Suprapubic skin (tissue), 4 donors: ENCODE measurements around the gene SLC39A2. TPM values are rescaled to one million over a fixed set of nuclear protein-coding genes. Genes with fewer than 3 reads are reported as not detected.
"Not testable (repeated sequence)": the region's sequence is repeated elsewhere in the genome, so short reads cannot be mapped to it uniquely, and the experiment has no call there.

Experiments
- DNase-seq, 2 donors: peaks; one replicate each; pipeline ENCODE4 v3.0.0-alpha.2; 2019; ENCODE audit warnings: low spot score in 2 of 2
- H3K27ac ChIP-seq: fragments of 200-600 bp; sonication (generic); one replicate; pipeline ENCODE4 v1.5.1; 2019
- H3K27me3 ChIP-seq: fragments of 200-600 bp; sonication (generic); one replicate; pipeline ENCODE4 v1.5.1; 2019
- H3K36me3 ChIP-seq: fragments of 200-600 bp; sonication (generic); one replicate; pipeline ENCODE4 v1.5.1; 2019
- H3K4me1 ChIP-seq: fragments of 200-600 bp; sonication (generic); one replicate; pipeline ENCODE4 v1.5.1; 2019
- H3K4me3 ChIP-seq: fragments of 200-600 bp; sonication (generic); one replicate; pipeline ENCODE4 v1.5.1; 2019; ENCODE audit warnings: mild to moderate bottlenecking
- H3K9me3 ChIP-seq: fragments of 200-600 bp; sonication (generic); one replicate; pipeline ENCODE4 v1.5.1; 2019
- CTCF ChIP-seq, 2 donors: fragments of 200-600 bp in 1 of 2; fragments of 450-650 bp in 1 of 2; sonication (generic) in 1 of 2; IDR thresholded peaks; one replicate each; pipeline ENCODE4 v1.5.1; 2016 to 2019; ENCODE audit warnings: antibody characterized with exemption in 2 of 2, mild to moderate bottlenecking in 1 of 2, moderate library complexity in 1 of 2
- EP300 ChIP-seq: sonication (generic); formaldehyde crosslinking; IDR thresholded peaks from one replicate; pipeline ENCODE4 v1.6.1; 2017; ENCODE audit warnings: antibody characterized with exemption
- POLR2A ChIP-seq, 2 donors: fragments of 450-650 bp; IDR thresholded peaks; one replicate each; pipeline ENCODE4 v1.6.1; 2017; ENCODE audit warnings: antibody characterized with exemption in 2 of 2, mild to moderate bottlenecking in 2 of 2, moderate library complexity in 2 of 2
- POLR2AphosphoS5 ChIP-seq, 3 donors: sonication (generic); formaldehyde crosslinking; IDR thresholded peaks; one replicate each; pipeline ENCODE4 v1.6.1; 2017; ENCODE audit warnings: antibody characterized with exemption in 3 of 3
- WGBS: methylation state at CpG from one replicate; pipeline ENCODE4 v1.1.5; 2018; 5-methylcytosine and 5-hydroxymethylcytosine counted together
- total RNA-seq, 4 donors: library from RNA; depleted of rRNA; stranded (reverse); fragments of >200 nt; gene quantifications; one replicate each; pipeline ENCODE4 v1.1.0, GENCODE V29; 2016

The SLC39A2 gene
- total RNA-seq, 4 donors from 2014 or later: 5.1 to 46.7 (median 33.7) TPM

- no peaks in the 10 kb centered on the region for H3K27me3 ChIP-seq
- WGBS: 54% methylated on average over 3 of the region's 3 CpGs
- H3K9me3 ChIP-seq: no peaks in the 10 kb centered on the region
- peaks cover 44% of the 10 kb centered on the region for H3K36me3 ChIP-seq
- H3K27ac ChIP-seq: peak overlapping the region; percentile 87
- H3K4me3 ChIP-seq: peak overlapping the region; percentile 23
- no peak for TF ChIP-seq POLR2A (IDR thresholded peaks at IDR 0.05)
- TF ChIP-seq EP300: no peak
- TF ChIP-seq CTCF (IDR thresholded peaks at IDR 0.05): no peak
- TF ChIP-seq POLR2AphosphoS5 (IDR thresholded peaks at IDR 0.05): no peak
- no peak for DNase-seq
- H3K4me1 ChIP-seq: peaks cover 34% of the 10 kb centered on the region
Observed at GRCh38 chr14:20998139-20998538, 954 bp upstream of the SLC39A2 start.

GRCh38 chr14:20999591-20999990 lies 498 bp downstream of the SLC39A2 start:
- no peak overlapping the region for H3K4me3 ChIP-seq
- H3K9me3 ChIP-seq: no peaks in the 10 kb centered on the region
- H3K27ac ChIP-seq: peak overlapping the region; percentile 87
- WGBS: 61% methylated on average over 4 of the region's 4 CpGs
- DNase-seq: no peak
- peaks cover 34% of the 10 kb centered on the region for H3K4me1 ChIP-seq
- TF ChIP-seq EP300 (no peak), CTCF (IDR thresholded peaks at IDR 0.05) (no peak), POLR2A (IDR thresholded peaks at IDR 0.05) (no peak), POLR2AphosphoS5 (IDR thresholded peaks at IDR 0.05) (no peak)
- no peaks in the 10 kb centered on the region for H3K27me3 ChIP-seq
- peaks cover 29% of the 10 kb centered on the region for H3K36me3 ChIP-seq

GRCh38 chr14:21001218-21001617 lies 2.1 kb downstream of the SLC39A2 start:
- TF ChIP-seq POLR2AphosphoS5 (IDR thresholded peaks at IDR 0.05): no peak
- no peak for TF ChIP-seq EP300
- TF ChIP-seq CTCF (IDR thresholded peaks at IDR 0.05): no peak
- no peak for TF ChIP-seq POLR2A (IDR thresholded peaks at IDR 0.05)
- H3K27me3 ChIP-seq: no peaks in the 10 kb centered on the region
- DNase-seq: no peak
- H3K4me1 ChIP-seq: peaks cover 34% of the 10 kb centered on the region
- H3K27ac ChIP-seq: no peak overlapping the region
- peaks cover 13% of the 10 kb centered on the region for H3K36me3 ChIP-seq
- WGBS: 65% methylated on average over 6 of the region's 7 CpGs
- no peaks in the 10 kb centered on the region for H3K9me3 ChIP-seq
- H3K4me3 ChIP-seq: no peak overlapping the region

GRCh38 chr14:21003788-21004346 lies 4.8 kb downstream of the SLC39A2 start:
- Histone ChIP-seq H3K27me3 (no peaks in the 10 kb centered on the region), H3K9me3 (no peaks in the 10 kb centered on the region), H3K4me3 (no peak overlapping the region), H3K36me3 (no peaks in the 10 kb centered on the region), H3K27ac (no peak overlapping the region), H3K4me1 (peaks cover 12% of the 10 kb centered on the region)
- no peak for DNase-seq
- TF ChIP-seq EP300 (no peak), POLR2A (IDR thresholded peaks at IDR 0.05) (no peak), POLR2AphosphoS5 (IDR thresholded peaks at IDR 0.05) (no peak), CTCF (IDR thresholded peaks at IDR 0.05) (no peak)
- WGBS: 88% methylated on average over 14 of the region's 14 CpGs

- not testable (repeated sequence) for H3K4me3 ChIP-seq, H3K4me1 ChIP-seq, H3K27ac ChIP-seq, H3K36me3 ChIP-seq, H3K9me3 ChIP-seq, DNase-seq, H3K27me3 ChIP-seq
- 83% methylated on average over 3 of the region's 3 CpGs for WGBS
Observed at GRCh38 chr14:21009721-21010120, 10.6 kb downstream of the SLC39A2 start.

- H3K27ac ChIP-seq: no peak overlapping the region
- TF ChIP-seq CTCF (IDR thresholded peaks at IDR 0.05): no peak
- no peak for TF ChIP-seq POLR2AphosphoS5 (IDR thresholded peaks at IDR 0.05)
- TF ChIP-seq POLR2A (IDR thresholded peaks at IDR 0.05): no peak
- no peak for TF ChIP-seq EP300
- whole genome bisulfite sequencing: 83% methylated on average over 1 of the region's 1 CpG
- peak in 1 of 2 donors; percentile 1 for DNase-seq
- peaks cover 9% of the 10 kb centered on the region for H3K4me1 ChIP-seq
- H3K27me3 ChIP-seq: no peaks in the 10 kb centered on the region
- H3K4me3 ChIP-seq: no peak overlapping the region
- H3K9me3 ChIP-seq: no peaks in the 10 kb centered on the region
- H3K36me3 ChIP-seq: peaks cover 1% of the 10 kb centered on the region
Observed at GRCh38 chr14:21011136-21011535, 12.0 kb downstream of the SLC39A2 start.
